GM21381 (cell line): ENCODE measurements around the gene SMIM7.
"Not testable (repeated sequence)": the region's sequence is repeated elsewhere in the genome, so short reads cannot be mapped to it uniquely, and the experiment has no call there.

Experiments used
- ATAC-seq: cut with Tn5 transposase; IDR thresholded peaks from one replicate; pipeline ENCODE4 v1.9.1; 2021; ENCODE audit warnings: mild to moderate bottlenecking, moderate library complexity; ENCODE audit not compliant: unreplicated experiment

Gene SMIM7

DNA sequence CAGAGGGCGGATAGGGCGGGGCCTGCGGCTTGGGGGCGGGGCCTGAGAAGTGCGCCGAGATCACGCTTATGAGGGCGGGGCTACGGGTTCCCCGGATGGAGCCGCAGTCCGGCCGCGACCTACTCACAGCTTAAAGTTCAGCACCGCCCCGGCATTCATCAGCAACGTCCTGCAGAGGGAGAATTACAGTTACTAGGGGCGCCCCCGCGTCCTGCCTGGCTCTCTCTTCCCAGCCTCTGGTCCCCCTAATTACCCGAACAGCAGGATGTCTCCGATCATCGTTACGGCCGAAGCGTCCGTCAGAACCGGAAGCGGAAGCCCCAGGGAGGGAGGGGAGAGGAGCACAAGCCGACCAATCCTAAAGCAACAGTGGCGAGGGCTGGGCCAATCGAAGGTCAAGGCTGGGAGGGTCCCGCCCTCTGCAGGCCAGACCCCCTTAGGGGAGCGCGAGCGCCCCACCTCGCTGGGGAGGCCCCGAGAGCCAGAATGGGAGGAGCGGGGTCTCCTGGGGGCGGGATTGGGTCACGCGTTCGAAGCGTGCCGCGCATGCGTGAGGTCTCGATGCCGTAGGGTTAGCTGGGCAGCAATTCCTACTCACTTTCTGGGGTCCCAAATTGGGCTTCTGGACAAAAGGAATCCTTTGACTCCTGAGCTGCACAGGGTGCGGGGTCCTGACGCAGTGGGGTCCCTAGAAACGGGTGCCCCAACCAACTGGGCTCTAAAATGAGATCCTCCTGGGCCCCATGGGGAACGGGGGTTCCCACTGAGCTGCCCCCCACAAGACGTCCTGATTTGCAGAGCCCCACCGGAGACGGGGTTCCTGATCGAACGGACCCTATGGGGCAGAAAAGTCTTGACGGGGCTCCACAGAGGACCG lies at the start of gene SMIM7:
TSS of gene SMIM7 (minus strand) at position 313 of the 877 bp plus-strand sequence. CDS start at position 279, 34 bp downstream.
- ATAC-seq = peak; percentile 77

DNA sequence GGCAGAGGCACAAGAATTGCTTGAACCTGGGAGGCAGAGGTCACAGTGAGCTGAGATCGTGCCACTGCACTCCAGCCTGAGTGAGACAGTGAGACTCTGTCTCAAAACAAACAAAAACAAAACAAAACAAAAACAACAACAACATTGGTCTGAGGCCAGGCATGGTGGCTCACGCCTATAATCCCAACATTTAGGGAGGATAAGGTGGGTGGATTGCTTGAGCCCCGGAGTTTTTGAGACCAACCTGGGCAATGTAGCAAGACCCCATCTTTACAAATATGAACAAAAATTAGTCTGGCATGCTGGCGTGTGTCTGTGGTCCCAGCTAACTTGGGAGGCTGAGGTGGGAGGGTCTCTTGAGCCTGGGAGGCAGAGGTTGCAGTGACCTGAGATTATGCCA lies 43.7 kb upstream of the SMIM7 start:
- ATAC-seq = no peak

DNA sequence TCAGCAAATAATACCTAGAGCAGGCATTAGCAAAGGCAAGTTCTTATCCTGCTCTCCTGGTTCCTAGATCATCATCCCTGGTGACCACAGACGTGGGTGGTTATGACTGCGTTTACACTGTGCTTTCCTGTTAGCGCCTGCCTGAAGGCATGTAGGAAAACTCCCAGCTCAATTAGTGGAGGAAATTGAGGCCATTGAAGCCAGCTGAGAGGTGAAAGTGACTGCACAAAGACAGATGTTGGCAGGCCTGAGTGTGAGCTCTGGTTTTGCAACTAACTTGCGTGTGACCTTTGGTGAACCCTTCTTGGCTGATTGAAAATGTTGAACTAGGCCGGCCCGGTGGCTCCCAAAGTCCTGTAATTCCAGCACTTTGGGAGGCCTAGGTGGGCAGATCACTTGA lies 42.2 kb upstream of the SMIM7 start:
- no peak for ATAC-seq

DNA sequence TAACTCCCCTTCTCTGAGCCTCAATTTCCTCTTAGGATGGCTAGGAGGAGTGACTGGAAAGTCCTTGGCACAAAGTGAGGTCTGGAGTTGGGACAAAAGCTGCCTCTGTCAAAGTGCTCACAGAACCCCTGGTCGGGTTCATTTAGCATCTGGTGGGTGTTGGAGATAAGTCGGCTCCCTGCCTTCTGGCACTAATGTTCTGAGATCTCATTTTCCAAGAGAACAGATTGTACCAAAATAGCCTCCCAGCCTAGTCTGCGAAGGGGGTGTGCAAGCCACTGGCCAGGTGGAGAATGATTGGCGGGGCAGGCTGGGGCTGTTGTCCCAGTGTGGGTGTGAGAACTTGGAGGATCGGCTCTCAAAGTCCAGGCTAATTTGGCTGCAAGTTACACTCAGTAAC lies 39.0 kb upstream of the SMIM7 start:
- ATAC-seq = no peak

DNA sequence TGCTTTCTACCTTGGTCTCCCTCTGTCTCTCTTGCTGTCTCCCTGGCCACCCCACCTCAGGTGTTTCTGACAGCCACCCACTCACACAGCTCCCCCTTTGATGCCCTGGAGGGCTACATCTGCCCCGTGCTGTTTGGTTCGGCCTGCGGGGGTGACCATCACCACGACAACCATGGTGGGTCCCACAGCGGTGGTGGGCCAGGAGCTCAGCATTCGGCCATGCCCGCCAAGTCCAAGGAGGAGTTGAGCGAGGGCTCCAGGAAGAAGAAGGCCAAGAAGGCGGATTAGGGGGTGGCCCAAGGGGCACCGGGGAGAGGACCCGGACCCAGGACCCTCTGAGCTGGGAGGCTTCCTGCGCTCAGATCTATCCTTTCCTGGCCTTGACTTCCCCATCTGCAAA lies 28.1 kb upstream of the SMIM7 start:
- no peak for ATAC-seq

DNA sequence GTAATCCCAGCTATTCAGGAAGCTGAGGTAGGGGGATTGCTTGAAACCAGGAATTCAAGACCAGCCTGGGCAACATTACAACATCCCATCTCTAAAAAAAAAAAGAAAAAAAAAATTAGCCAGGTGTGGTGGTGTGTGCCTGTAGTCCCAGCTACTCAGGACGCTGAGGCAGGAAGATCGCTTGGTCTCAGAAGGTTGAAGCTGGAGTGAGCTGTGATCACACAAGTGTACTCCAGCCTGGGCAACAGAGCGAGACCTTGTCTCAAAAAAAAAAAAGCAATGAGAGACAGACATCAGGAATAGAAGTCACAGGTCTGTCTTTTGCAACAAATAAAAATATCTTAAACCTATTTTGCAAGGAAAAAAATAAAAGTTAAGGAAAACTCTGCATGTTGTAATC lies 24.3 kb upstream of the SMIM7 start:
- ATAC-seq = no peak

DNA sequence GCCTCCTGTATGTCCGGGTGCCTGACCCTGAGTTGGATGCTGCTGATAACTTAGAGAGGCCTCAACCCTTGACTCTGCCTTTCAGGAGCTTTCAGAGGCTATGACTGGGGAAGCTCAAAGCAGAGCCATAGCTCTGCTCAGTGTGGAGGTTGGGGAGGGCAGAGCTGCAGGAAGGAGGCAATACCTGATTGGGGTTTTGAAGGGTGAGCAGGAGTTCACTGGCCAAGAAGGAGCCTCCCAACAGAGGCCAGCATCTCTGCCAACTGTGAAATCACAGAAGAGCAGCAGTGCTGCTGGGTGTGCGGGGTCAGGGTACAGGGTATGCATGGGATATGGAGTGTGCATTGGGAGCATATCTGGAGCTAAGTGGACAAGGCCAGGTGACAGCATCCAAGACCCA lies 22.6 kb upstream of the SMIM7 start:
- no peak for ATAC-seq

DNA sequence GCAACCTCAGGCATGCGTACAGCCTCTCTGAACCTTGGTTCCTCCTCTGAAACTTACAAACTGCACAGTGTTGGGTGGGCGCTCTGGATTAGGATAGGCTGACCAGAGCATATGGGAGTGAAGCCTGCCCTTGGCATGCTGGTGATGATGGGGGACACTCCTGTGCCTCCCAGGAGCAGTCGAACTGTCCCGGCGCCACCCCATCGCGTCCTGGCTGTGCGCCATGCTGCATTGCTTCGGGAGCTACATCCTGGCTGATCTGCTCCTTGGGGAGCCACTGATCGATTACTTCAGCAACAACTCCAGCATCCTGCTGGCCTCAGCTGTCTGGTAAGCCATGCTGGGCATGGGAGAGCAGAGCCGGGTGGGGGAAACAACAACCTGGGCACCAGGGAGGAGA lies 19.9 kb upstream of the SMIM7 start:
- no peak for ATAC-seq

DNA sequence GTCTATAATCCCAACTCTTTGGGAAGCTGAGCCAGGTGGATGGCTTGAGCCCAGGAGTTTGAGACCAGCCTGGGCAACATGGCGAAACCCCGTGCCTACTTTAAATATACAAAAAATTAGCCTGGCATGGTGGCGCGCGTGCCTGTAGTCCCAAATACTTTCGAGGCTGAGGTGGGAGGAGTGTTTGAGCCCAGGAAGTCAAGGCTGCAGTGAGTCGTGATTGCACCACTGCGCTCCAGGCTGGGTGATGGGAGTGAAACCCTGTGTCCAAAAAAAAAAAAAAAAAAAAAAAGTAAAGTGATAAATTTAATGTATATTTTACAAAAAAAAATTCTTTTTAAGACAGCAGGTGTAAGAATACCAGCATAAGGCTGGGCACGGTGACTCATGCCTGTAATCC lies 18.6 kb upstream of the SMIM7 start:
- no peak for ATAC-seq

DNA sequence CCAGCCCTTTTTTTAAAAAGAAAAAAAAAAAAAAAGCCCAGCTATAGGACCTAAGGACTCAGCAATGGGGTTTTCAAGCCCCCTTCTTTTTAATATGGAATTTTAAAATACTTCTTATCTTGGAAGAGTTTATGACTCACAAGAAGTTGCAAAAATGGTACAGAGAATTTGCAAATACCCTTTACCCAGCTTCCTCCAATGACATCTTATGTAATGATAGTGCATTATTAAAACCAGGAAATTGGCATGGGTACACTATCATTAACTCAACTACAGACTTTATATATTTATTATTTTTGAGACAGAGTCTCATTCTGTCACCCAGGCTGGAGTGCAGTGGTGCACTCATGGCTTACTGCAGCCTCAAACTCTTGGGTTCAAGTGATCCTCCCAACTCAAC lies 17.1 kb upstream of the SMIM7 start:
- ATAC-seq = no peak

DNA sequence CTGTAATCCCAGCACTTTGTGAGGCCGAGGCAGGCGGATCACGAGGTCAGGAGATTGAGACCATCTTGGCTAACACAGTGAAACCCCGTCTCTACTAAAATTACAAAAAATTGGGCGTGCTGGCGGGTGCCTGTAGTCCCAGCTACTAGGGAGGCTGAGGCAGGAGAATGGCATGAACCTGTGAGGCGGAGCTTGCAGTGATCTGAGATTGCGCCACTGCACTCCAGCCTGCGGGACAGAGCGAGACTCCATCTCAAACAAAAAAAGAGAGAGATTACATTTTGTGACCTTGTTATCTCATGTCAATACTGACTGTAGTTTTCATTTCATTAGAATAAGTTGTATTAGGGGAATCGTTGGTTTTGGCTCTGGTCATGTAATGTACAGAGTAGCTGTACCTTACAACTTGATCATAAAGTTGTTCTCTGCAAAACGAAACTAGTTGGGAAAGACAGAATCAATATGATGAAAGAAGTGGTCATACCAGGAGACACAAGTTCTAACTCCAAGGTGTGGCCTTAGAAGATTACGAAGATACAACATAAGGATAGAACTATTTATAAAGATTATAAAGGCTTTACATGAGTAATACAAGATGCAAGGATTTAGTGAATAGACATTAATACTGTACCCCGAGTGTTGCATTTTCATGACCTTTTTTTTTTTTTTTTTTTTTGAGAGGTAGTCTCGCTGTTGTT lies 16.3 kb upstream of the SMIM7 start:
- no peak for ATAC-seq

DNA sequence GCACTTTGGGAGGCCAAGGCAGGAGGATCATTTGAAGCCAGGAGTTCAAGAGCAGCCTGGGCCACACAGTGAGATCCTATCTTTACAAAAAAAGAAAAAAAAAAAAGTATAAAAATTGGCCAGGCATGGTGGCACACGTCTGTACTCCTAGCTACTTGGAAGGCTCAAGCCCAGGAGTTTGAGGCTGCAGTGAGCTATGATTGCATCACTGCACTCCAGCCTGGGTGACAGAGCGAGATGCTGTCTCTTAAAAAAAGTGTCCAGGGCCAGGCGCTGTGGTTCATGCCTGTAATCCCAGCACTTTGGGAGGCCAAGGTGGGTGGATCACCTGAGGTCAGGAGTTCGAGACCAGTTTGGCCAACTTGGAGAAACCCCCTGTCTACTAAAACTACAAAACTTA lies 13.9 kb upstream of the SMIM7 start:
- ATAC-seq = not testable (repeated sequence)

DNA sequence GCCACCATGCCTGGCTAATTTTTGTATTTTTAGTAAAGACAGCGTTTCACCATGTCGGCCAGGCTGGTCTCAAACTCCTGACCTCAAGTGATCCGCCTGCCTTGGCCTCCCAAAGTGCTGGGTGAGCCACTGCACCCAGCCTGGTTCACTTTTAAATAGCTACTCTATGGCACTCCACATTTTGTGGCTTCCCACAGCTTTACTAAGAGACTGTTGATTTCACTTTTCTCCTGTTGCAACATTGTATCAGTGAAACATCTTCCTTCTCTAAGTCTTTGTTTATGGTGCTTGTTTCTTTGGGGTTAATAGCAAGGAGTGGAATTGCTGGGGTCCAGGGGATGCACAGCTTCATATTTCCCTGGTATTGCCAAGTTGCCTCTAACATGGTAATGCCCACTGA lies 13.3 kb upstream of the SMIM7 start:
- ATAC-seq = no peak

DNA sequence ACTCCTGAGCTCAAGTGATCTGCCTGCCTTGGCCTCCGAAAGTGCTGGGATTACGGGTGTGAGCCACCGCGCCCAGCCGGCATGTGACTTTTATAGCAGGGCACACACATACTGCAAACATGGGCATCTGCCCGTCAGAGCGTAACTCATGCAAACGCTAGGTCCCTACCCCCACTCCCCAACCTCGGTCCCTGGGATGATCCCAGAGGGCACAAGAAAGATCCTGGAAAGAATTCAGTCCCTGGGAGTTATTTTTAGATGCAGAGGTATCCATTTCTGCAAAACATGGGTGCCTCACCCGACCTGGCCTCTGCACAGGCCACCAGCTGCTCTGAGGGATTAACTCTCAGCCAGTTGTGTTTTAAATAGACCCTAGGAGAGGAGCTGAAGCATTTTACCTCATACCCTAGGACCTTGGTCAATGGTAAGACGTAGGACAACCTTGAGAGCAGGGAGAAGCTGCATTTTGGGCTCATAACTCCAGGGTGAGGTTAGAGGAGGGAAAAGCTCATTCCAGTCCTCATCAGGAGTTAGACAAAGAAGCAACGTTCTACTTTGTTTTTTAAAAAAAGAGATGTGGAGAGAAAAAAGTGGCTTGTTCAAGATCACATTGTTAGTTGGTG lies 11.8 kb upstream of the SMIM7 start:
- ATAC-seq = no peak

DNA sequence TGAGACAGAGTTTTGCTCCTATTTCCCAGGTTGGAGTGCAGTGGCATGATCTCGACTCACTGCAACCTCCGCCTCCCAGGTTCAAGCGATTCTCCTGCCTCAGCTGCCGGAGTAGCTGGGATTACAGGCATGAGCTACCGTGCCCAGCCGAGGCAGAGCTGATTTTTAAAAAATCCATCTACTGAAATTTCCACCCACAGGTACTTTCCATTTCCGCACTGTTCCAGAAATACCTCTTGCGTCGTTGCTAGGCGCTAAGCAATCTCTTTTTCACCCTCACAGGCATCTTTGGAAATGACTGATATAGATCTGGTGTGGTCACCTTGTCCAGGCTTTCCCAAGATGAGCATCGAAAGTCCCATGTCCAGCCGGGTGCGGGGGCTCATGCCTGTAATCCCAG lies 10.3 kb upstream of the SMIM7 start:
- no peak for ATAC-seq

DNA sequence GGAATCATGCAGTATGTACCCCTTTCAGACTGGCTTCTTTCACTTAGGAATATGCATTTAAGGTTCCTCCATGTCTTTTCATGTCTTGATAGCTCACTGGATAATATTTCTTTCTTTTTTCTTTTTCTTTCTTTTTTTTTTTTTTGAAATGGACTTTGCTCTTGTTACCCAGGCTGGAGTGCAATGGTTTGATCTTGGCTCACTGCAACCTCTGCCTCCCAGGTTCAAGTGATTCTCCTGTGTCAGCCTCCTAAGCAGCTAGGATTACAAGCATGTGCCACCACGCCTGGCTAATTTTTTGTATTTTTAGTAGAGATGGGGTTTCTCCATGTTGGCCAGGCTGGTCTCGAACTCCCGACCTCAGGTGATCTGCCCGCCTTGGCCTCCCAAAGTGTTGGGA lies 8.8 kb upstream of the SMIM7 start:
- not testable (repeated sequence) for ATAC-seq

DNA sequence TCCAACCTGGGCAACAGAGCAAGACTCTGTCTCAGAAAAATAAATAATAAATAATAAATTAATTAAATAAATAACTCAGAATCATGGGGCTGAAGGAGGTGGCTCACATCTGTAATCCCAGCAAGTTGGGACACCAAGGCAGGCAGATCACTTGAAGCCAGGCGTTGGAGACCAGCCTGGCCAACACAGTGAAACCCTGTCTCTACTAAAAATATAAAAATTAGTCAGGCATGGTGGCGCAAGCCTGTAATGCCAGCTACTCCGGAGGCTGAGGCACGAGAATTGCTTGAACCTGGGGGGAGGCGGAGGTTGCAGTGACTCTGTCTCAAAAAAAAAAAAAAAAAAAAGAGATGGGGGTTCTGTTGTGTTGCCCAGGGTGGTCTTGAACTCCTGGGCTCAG lies 8.2 kb upstream of the SMIM7 start:
- ATAC-seq = no peak

DNA sequence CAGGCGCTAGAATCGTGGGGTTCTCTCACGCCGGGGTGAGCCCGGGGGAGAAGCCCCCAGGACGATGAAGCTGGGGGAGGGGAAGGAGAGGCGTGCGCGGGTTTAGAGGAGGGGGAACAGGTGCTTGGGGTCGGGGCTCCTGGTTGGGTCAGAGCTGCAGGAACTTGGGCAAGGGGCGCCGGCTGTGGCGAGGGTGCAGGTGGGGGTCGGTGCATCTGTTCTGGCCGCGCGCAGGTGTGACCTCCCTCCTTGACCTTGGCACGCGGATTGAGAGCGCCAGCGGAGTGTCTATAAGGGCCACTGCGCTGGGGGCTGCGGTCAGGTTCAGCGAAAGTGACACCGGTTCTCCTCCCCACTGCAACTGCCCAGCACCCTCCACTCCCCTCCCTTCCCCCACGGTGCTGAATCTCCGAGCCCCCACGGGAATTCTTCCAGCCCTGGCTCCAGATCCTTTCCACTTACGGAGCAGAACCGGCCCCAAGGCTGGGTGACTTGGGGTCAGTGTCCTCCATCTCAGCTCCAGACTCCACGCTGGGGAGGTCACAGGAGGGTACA lies 1.6 kb upstream of the SMIM7 start:
- no peak for ATAC-seq

DNA sequence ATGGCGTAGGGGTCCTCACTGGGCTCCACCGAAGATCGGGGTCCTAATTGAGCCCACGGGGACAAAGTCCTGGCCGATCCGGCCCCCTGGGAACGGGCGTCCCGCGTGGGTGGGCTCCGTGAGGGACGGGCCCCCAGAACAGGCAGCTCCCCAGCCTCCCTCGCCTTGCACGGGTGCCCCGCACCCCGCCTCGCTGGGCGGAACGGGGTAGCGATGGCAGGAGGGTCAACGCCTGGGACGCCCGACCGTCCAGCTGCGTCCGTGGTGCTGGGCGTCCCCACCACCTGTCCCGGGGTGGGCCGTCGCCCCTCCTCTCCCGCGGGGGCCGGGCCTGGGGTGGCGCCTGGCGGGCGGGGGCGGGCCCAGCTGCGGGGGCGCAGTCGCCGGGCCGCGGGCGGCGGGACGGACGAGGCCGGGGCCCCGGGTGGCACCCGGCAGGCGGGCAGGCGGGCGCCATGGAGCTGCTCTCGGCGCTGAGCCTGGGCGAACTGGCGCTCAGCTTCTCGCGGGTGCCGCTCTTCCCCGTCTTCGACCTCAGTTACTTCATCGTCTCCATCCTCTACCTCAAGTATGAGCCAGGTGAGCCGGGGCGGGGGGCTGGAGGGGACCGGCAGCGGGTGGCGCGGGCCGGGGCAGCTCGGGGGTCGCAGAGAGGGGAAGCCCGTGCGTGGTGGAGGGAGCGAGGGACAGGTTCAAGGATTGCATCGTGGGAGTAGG lies 977 bp upstream of the SMIM7 start, which contains the start of gene TMEM38A:
TSS of gene TMEM38A (plus strand) at position 377 of the 717 bp plus-strand sequence. CDS start at position 456, 79 bp downstream.
- peak; percentile 19 for ATAC-seq

DNA sequence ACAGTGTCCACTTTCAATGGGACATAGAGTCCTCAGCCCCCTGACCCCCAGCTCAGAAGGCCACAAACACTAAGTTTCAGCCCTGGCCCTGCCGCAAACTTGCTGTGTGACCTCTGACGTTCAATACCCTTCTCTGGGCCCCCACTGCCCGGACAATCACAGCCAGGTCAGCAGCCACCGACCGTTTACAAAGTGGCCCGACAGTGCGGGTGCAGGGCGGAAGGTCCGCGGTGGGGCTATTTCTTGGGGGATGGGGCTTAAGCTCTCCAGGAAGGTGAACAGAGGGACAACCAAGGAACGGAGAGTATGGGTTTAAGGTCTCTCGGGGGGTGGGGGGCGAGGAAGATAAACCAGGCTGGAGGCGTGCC lies 496 bp downstream of the SMIM7 start:
- no peak for ATAC-seq

DNA sequence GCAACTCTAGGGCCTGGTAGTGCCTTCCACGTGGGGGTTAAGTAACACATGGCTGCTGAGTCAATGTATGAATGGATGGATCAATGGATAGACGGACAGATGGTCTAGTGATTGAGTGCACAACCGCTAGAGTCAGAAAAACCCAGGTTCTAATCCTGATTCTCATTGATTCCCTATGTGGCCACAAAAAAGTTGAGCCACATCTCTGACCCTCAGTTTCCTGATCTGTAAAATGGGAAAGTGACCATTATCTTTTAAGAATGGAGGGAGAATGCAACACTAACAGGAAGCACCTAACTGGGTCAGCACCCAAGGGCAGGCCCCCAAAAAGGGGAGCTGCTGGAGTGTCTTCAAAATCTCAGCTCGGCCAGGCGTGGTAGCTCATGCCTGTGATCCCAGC lies 2.6 kb downstream of the SMIM7 start:
- ATAC-seq = no peak
